ENCODE data around the gene THSD7B. TPM values are rescaled to one million over a fixed set of nuclear protein-coding genes. Genes with fewer than 3 reads are reported as not detected.

Gene THSD7B
- total and polyA plus RNA-seq, 2 experiments from 2014 or later = 0.86 to 3.8 TPM

GRCh38 chr2:137566387-137566786 is 801.0 kb downstream of the THSD7B start (continued):
- TF ChIP-seq CTCF (conservative IDR thresholded peaks at IDR 0.05; ENCODE audit: low read depth in 2 of 2) = no peak
- TF ChIP-seq REST (IDR thresholded peaks at IDR 0.05; ENCODE audit: unreplicated experiment) = no peak

- ATAC-seq (no peak), DNase-seq (ENCODE audit: low spot score) (no peak)
- no peaks in the 10 kb centered on the region for H3K4me1 ChIP-seq (ENCODE audit: insufficient read depth)
- H3K4me2 ChIP-seq = no peak overlapping the region
- H3K27me3 ChIP-seq (ENCODE audit: insufficient read depth) = no peaks in the 10 kb centered on the region
- Mint-ChIP-seq H3K36me3 (ENCODE audit: low read depth) (no peaks in the 10 kb centered on the region), H3K27ac (no peak overlapping the region), H3K9me3 (no peaks in the 10 kb centered on the region; the same call in 2 of the 3 replicates), H3K4me3 (no peak overlapping the region), H3K4me1 (peaks cover 4% of the 10 kb centered on the region; the same call in 2 of the 3 replicates), H3K27me3 (ENCODE audit: insufficient read depth, low read depth, poor library complexity) (no peaks in the 10 kb centered on the region)
- peaks cover 7% of the 10 kb centered on the region; the same call in 1 of the 2 replicates for H3K9me2 ChIP-seq (ENCODE audit: insufficient read depth)
- no peaks in the 10 kb centered on the region for H3F3A ChIP-seq (replicated peaks; ENCODE audit: low read depth)
- no peaks in the 10 kb centered on the region for H3K36me3 ChIP-seq (ENCODE audit: insufficient read depth)
- H3K27ac ChIP-seq (ENCODE audit: low read depth) = no peak overlapping the region
- H2AFZ ChIP-seq = no peak overlapping the region
- no peaks in the 10 kb centered on the region for H4K20me1 ChIP-seq (replicated peaks; ENCODE audit: insufficient read depth)
- no peak overlapping the region for H3K4me3 ChIP-seq
- no peaks in the 10 kb centered on the region for H3K79me2 ChIP-seq (replicated peaks; ENCODE audit: insufficient read depth)
- no peak for TF ChIP-seq ZNF114 (CRISPR knock-in tag; IDR thresholded peaks at IDR 0.05)
- TF ChIP-seq REST (IDR thresholded peaks at IDR 0.05; ENCODE audit: unreplicated experiment) = no peak
- TF ChIP-seq STAT1 (IDR thresholded peaks at IDR 0.05; ENCODE audit: unreplicated experiment) = no peak
- TF ChIP-seq POLR2AphosphoS5 (IDR thresholded peaks at IDR 0.05; ENCODE audit: low read depth) = no peak
- TF ChIP-seq CREB1 (CRISPR knock-in tag; IDR thresholded peaks at IDR 0.05; ENCODE audit: low read depth) = no peak
- TF ChIP-seq EZH2 (IDR thresholded peaks at IDR 0.05; ENCODE audit: low read depth, unreplicated experiment) = no peak
- no peak for TF ChIP-seq ETS1 (IDR thresholded peaks at IDR 0.05)
- no peak for TF ChIP-seq ZNF331 (CRISPR knock-in tag; IDR thresholded peaks at IDR 0.05; ENCODE audit: low read depth)
Measured at GRCh38 chr2:137570484-137570883, 805.1 kb downstream of the THSD7B start.
